PC-9 (cell line): ENCODE measurements around the gene MTMR10.

Experiments
- EZH2 ChIP-seq: fragments of 200-600 bp; sonication (generic); IDR thresholded peaks from 2 replicates; pipeline ENCODE4 v1.8.0; 2017; ENCODE audit warnings: antibody characterized with exemption, low read depth
- TF ChIP-seq, protein P1 (sequence below): fragments of 200-600 bp; sonication (generic); conservative IDR thresholded peaks from 2 replicates; pipeline ENCODE4 v1.6.1; 2017; ENCODE audit warnings: mixed run types, antibody characterized with exemption, mild to moderate bottlenecking, moderate library complexity

DNA sequence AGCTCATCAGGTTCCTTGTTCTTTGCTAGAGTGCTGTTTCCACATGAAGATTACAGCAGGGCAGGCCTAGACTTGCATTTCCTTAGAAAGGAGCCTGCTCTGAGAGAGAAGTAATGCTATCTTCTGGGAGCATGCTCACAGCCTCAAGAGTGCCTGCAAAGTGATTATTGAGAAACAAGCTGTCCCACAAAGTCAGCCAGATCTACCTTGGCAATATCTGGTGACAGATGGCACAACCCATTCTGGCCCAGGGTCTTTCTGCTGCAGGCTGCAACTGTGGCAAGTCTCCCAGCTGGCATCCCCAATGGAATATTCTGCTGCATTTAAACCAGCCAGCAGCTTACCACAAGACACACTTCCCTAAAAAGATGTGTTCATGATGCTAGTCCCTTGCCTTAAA is 29.3 kb downstream of the MTMR10 start:
- TF ChIP-seq, protein P1, sequence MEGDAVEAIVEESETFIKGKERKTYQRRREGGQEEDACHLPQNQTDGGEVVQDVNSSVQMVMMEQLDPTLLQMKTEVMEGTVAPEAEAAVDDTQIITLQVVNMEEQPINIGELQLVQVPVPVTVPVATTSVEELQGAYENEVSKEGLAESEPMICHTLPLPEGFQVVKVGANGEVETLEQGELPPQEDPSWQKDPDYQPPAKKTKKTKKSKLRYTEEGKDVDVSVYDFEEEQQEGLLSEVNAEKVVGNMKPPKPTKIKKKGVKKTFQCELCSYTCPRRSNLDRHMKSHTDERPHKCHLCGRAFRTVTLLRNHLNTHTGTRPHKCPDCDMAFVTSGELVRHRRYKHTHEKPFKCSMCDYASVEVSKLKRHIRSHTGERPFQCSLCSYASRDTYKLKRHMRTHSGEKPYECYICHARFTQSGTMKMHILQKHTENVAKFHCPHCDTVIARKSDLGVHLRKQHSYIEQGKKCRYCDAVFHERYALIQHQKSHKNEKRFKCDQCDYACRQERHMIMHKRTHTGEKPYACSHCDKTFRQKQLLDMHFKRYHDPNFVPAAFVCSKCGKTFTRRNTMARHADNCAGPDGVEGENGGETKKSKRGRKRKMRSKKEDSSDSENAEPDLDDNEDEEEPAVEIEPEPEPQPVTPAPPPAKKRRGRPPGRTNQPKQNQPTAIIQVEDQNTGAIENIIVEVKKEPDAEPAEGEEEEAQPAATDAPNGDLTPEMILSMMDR: no peak
- no peak for TF ChIP-seq EZH2
